Heart right ventricle (tissue), 16 donors: Measurements from ENCODE around the gene TRA2A. TPM values are rescaled to one million over a fixed set of nuclear protein-coding genes. Genes with fewer than 3 reads are reported as not detected.
A peak's percentile ranks its signal among the peaks of the same experiment; 100 is the strongest.

Source experiments
- ATAC-seq, 8 donors: fragments of 200-7000 bp; cut with Tn5 transposase; one replicate each; pipeline ENCODE4 v1.9.1; 2020; ENCODE audit warnings: mild to moderate bottlenecking in 8 of 8, moderate library complexity in 8 of 8, moderate number of reproducible peaks in 1 of 8
- DNase-seq, 2 donors: peaks; one replicate each; pipeline ENCODE4 v3.0.0-alpha.2; 2020
- H3K27ac ChIP-seq, 10 donors: fragments of 200-600 bp; sonication (generic) in 2 of 10; one replicate each; pipeline versions ENCODE4 v1.5.0 to v1.8.0; 2020 to 2022; ENCODE audit warnings: mild to moderate bottlenecking in 3 of 10
- H3K27me3 ChIP-seq, 7 donors: fragments of 200-600 bp; one replicate each; pipeline ENCODE4 v1.8.0; 2021 to 2022; ENCODE audit warnings: mild to moderate bottlenecking in 2 of 7
- H3K36me3 ChIP-seq, 9 donors: fragments of 200-600 bp; sonication (generic) in 1 of 9; one replicate each; pipeline versions ENCODE4 v1.5.0 to v1.8.0; 2020 to 2022; ENCODE audit warnings: mild to moderate bottlenecking in 2 of 9
- H3K4me1 ChIP-seq, 9 donors: fragments of 200-600 bp; sonication (generic) in 1 of 9; one replicate each; pipeline versions ENCODE4 v1.5.0 to v1.8.0; 2020 to 2022; ENCODE audit warnings: mild to moderate bottlenecking in 4 of 9
- H3K4me3 ChIP-seq, 10 donors: fragments of 200-600 bp; sonication (generic) in 2 of 10; one replicate each; pipeline versions ENCODE4 v1.5.0 to v1.8.0; 2020 to 2022; ENCODE audit warnings: mild to moderate bottlenecking in 7 of 10, moderate library complexity in 2 of 10
- H3K9me3 ChIP-seq, 11 donors: fragments of 200-600 bp in 10 of 11; sonication (generic) in 2 of 11; one replicate each; pipeline versions ENCODE4 v1.5.0 to v1.8.0; 2013 to 2022; ENCODE audit warnings: mild to moderate bottlenecking in 2 of 11, control low read depth in 1 of 11, moderate library complexity in 1 of 11
- CTCF ChIP-seq, 9 donors: fragments of 200-600 bp; sonication (generic) in 2 of 9; IDR thresholded peaks; one replicate each; pipeline versions ENCODE4 v1.5.0 to v1.8.0; 2021 to 2022; ENCODE audit warnings: antibody characterized with exemption in 9 of 9, mild to moderate bottlenecking in 5 of 9, moderate library complexity in 1 of 9
- WGBS, 2 donors: extraction: QIAGEN DNeasy Blood & Tissue Kit; methylation state at CpG; one replicate each; pipeline ENCODE4 v1.1.7; 2013; ENCODE audit warnings: inconsistent platforms in 1 of 2; 5-methylcytosine and 5-hydroxymethylcytosine counted together
- intact Hi-C, 10 donors: fragments of 100-400 bp; cut with DNase I; formaldehyde crosslinking; loops; one replicate each; pipeline versions ENCODE4 v1.11.1 to v1.14.2; 2022
- polyA plus RNA-seq, 2 donors: library from polyadenylated mRNA; stranded (reverse); fragments of 200-250 nt; gene quantifications; one replicate each; pipeline ENCODE4 v1.2.3, GENCODE V29; 2013
- total RNA-seq, 10 donors: library from RNA; stranded (reverse); fragmentation: NEBNext Ultra II Directional in 3 of 10; extraction: Animal tissue kit (Norgen Biotek cat#: 25700) in 3 of 10; gene quantifications; one replicate each; pipeline versions ENCODE4 v1.2.1 to v1.2.4, GENCODE V29; 2021 to 2023
- donor health status: Arrhythmogenic right ventricular cardiomyopathy.
- donor health status: ischemic (EF 13 %, LVEDD 7.1; RV severe dilation, severe dysfunction).
- donor health status: healthy with polysubstance abuse.
- donor health status: DM: no; HTN: yes; CAD: no.
- donor health status: DM: no; HTN: no; CAD: no.
- donor health status: ischemic (EF 25% LVEDD 6.9; RV normal size, moderate dysfunction).
- donor health status: ischemic (EF 25% LVEDD 5.7; RV mildly dilated, moderate dysfunction).
- donor health status: healthy.
- donor health status: DM: yes; HTN: yes; CAD: no.
- donor health status: Ischemic cardiomyopathy.
- donor health status: ischemic (EF 35%, LVEDD 5.7; RV mildly dilated, moderate dysfunction).
- donor health status: nonischemic (EF 11% LVEDD 7.7; RV severe dilation, severe dysfunction).
- donor health status: DM: yes; HTN: yes; CAD: no.
- donor health status: PGD.
- donor health status: ischemic (EF 29% LVEDD 5.4; RV normal size, mild dysfunction).
- donor health status: nonischemic (EF 23%, LVEDD 6.1; RV moderate dilation, normal function).

Gene TRA2A
- total and polyA plus RNA-seq, 12 donors: 24.6 to 86.8 (median 31.2) TPM

GRCh38 chr7:23473844-23474093, 58.0 kb downstream of the TRA2A start:
- intact Hi-C loops: no loop called here
- WGBS, 2 donors: 0 to 1% methylated on average over 23 of the region's 23 CpGs

GRCh38 chr7:23472956-23473843, 58.6 kb downstream of the TRA2A start:
- intact Hi-C loops: no loop called here
- no peaks in the 10 kb centered on the region for H3K9me3 ChIP-seq
- WGBS, 2 donors: 19 to 22% methylated on average over 16 of the region's 16 CpGs
- H3K4me3 ChIP-seq: peak overlapping the region in 1 of 10 donors; percentile 48
- peaks cover 65 to 100% (median 100%) of the 10 kb centered on the region in 7 donors for H3K27me3 ChIP-seq
- no peak for ATAC-seq
- peaks cover 11 to 54% (median 42%) of the 10 kb centered on the region in 9 donors for H3K4me1 ChIP-seq
- H3K27ac ChIP-seq: no peak overlapping the region
- no peak for TF ChIP-seq CTCF (IDR thresholded peaks at IDR 0.05)
- H3K36me3 ChIP-seq: no peaks in the 10 kb centered on the region
- DNase-seq: no peak

More at GRCh38 chr7:23473844-23474093, 58.0 kb downstream of the TRA2A start:
- peak overlapping the region in 6 of 10 donors; percentile 10 to 48 (median 28) for H3K4me3 ChIP-seq
- DNase-seq (no peak), ATAC-seq (peak in 3 of 8 donors; percentile 8 to 33 (median 16))
- H3K36me3 ChIP-seq: no peaks in the 10 kb centered on the region
- H3K27me3 ChIP-seq: peaks cover 59 to 100% (median 100%) of the 10 kb centered on the region in 7 donors
- H3K9me3 ChIP-seq: no peaks in the 10 kb centered on the region
- TF ChIP-seq CTCF (IDR thresholded peaks at IDR 0.05): no peak
- H3K27ac ChIP-seq: no peak overlapping the region
- H3K4me1 ChIP-seq: peaks cover 10 to 49% (median 36%) of the 10 kb centered on the region in 9 donors

- DNase-seq: no peak
- Histone ChIP-seq H3K36me3 (no peaks in the 10 kb centered on the region), H3K9me3 (no peaks in the 10 kb centered on the region), H3K4me3 (no peak overlapping the region), H3K27ac (no peak overlapping the region), H3K4me1 (peaks cover 11 to 61% (median 48%) of the 10 kb centered on the region in 9 donors), H3K27me3 (peaks cover 71 to 100% (median 100%) of the 10 kb centered on the region in 7 donors)
- ATAC-seq: no peak
- TF ChIP-seq CTCF (IDR thresholded peaks at IDR 0.05): no peak
- intact Hi-C loops: no loop called here
Observed at GRCh38 chr7:23472556-23472955, 59.2 kb downstream of the TRA2A start.

- Histone ChIP-seq H3K9me3 (no peaks in the 10 kb centered on the region), H3K36me3 (no peaks in the 10 kb centered on the region), H3K4me3 (no peak overlapping the region), H3K27me3 (peaks cover 71 to 100% (median 100%) of the 10 kb centered on the region in 7 donors), H3K4me1 (peaks cover 11 to 62% (median 48%) of the 10 kb centered on the region in 9 donors), H3K27ac (no peak overlapping the region)
- intact Hi-C loops: no loop called here
- no peak for DNase-seq
- 85 to 92% methylated on average over 6 of the region's 6 CpGs for WGBS, 2 donors
- ATAC-seq: no peak
- TF ChIP-seq CTCF (IDR thresholded peaks at IDR 0.05): no peak
Observed at GRCh38 chr7:23472046-23472445, 59.7 kb downstream of the TRA2A start.
